WTC11 (cell line): ENCODE results near the gene GAL.

Experiments
- ATF3 ChIP-seq: sonication (generic); formaldehyde crosslinking; conservative IDR thresholded peaks from 2 replicates; pipeline ENCODE4 v1.8.1; 2022; ENCODE audit warnings: mild to moderate bottlenecking, missing genetic modification reagents
- CTCF ChIP-seq: fragments of 200-600 bp; IDR thresholded peaks from 2 replicates; pipeline ENCODE4 v1.8.0; 2022; ENCODE audit warnings: antibody characterized with exemption
- E2F5 ChIP-seq: sonication (generic); formaldehyde crosslinking; IDR thresholded peaks from 2 replicates; pipeline ENCODE4 v1.8.1; 2022; ENCODE audit warnings: mild to moderate bottlenecking, moderate library complexity, missing genetic modification reagents
- ZNF121 ChIP-seq: sonication (generic); formaldehyde crosslinking; IDR thresholded peaks from 2 replicates; pipeline ENCODE4 v1.8.0; 2023; ENCODE audit warnings: missing genetic modification reagents

GRCh38 chr11:68727783-68728182 lies 43.4 kb downstream of the GAL start:
- TF ChIP-seq ZNF121 (no peak), CTCF (no peak), E2F5 (CRISPR knock-in tag) (no peak), ATF3 (CRISPR knock-in tag) (no peak)
